WERI-Rb-1 (cell line): ENCODE measurements around the gene EMC9.
"Not testable (repeated sequence)": the region's sequence is repeated elsewhere in the genome, so short reads cannot be mapped to it uniquely, and the experiment has no call there.

Experiments
- DNase-seq: peaks from one replicate; pipeline ENCODE4 v3.0.0-alpha.2; 2020
- H3K27ac ChIP-seq: fragments of 250-450 bp; sonication (Bioruptor Pico); 2 replicates; pipeline ENCODE4 v1.5.1; 2020; ENCODE audit warnings: mild to moderate bottlenecking, moderate library complexity
- H3K27me3 ChIP-seq: fragments of 250-450 bp; sonication (Bioruptor Pico); 2 replicates; pipeline ENCODE4 v1.5.1; 2021; ENCODE audit warnings: mild to moderate bottlenecking, low read depth, moderate library complexity; ENCODE audit not compliant: insufficient read depth, severe bottlenecking
- H3K36me3 ChIP-seq: fragments of 250-450 bp; sonication (Bioruptor Pico); 2 replicates; pipeline ENCODE4 v1.5.1; 2020; ENCODE audit warnings: mild to moderate bottlenecking, moderate library complexity
- H3K4me3 ChIP-seq: 2 replicates; pipeline ENCODE4 v1.5.1; 2011; ENCODE audit warnings: low read depth, mild to moderate bottlenecking, control low read depth, low read length
- H3K9me3 ChIP-seq: fragments of 250-450 bp; sonication (Bioruptor Pico); 2 replicates; pipeline ENCODE4 v1.5.1; 2021; ENCODE audit warnings: mild to moderate bottlenecking, moderate library complexity; ENCODE audit not compliant: severe bottlenecking
- CTCF ChIP-seq: IDR thresholded peaks from 2 replicates; pipeline ENCODE4 v1.5.1; 2011; ENCODE audit warnings: low read depth, mild to moderate bottlenecking, control low read depth, inconsistent platforms, low read length

Gene EMC9

GRCh38 chr14:24110523-24110922 lies 30.9 kb downstream of the EMC9 start:
- Histone ChIP-seq H3K9me3 (no peaks in the 10 kb centered on the region), H3K36me3 (no peaks in the 10 kb centered on the region), H3K4me3 (no peak overlapping the region), H3K27ac (no peak overlapping the region), H3K27me3 (no peaks in the 10 kb centered on the region)
- DNase-seq, result no peak
- no peak for TF ChIP-seq CTCF

- Histone ChIP-seq H3K4me3 (no peak overlapping the region), H3K27me3 (no peaks in the 10 kb centered on the region), H3K9me3 (no peaks in the 10 kb centered on the region), H3K36me3 (no peaks in the 10 kb centered on the region), H3K27ac (no peak overlapping the region)
- no peak for DNase-seq
- no peak for TF ChIP-seq CTCF
Measured at GRCh38 chr14:24110060-24110459, 31.3 kb downstream of the EMC9 start.

- Histone ChIP-seq H3K4me3 (no peak overlapping the region), H3K27ac (no peak overlapping the region), H3K9me3 (peaks cover 2% of the 10 kb centered on the region), H3K36me3 (no peaks in the 10 kb centered on the region), H3K27me3 (no peaks in the 10 kb centered on the region)
- TF ChIP-seq CTCF, result no peak
- no peak for DNase-seq
Measured at GRCh38 chr14:24108336-24108874, 33.0 kb downstream of the EMC9 start.

- DNase-seq, result no peak
- no peak for TF ChIP-seq CTCF
- Histone ChIP-seq H3K36me3 (no peaks in the 10 kb centered on the region), H3K27me3 (no peaks in the 10 kb centered on the region), H3K9me3 (peaks cover 2% of the 10 kb centered on the region), H3K4me3 (no peak overlapping the region), H3K27ac (no peak overlapping the region)
Measured at GRCh38 chr14:24106672-24107271, 34.6 kb downstream of the EMC9 start.

- DNase-seq, H3K36me3 ChIP-seq, H3K4me3 ChIP-seq, H3K9me3 ChIP-seq, H3K27me3 ChIP-seq, H3K27ac ChIP-seq: not testable (repeated sequence)
Measured at GRCh38 chr14:24105609-24106239, 35.7 kb downstream of the EMC9 start.

- Histone ChIP-seq H3K27ac (no peak overlapping the region), H3K9me3 (peaks cover 2% of the 10 kb centered on the region), H3K4me3 (no peak overlapping the region), H3K36me3 (no peaks in the 10 kb centered on the region), H3K27me3 (no peaks in the 10 kb centered on the region)
- DNase-seq, result no peak
- TF ChIP-seq CTCF, result no peak
Measured at GRCh38 chr14:24103451-24103850, 37.9 kb downstream of the EMC9 start.
